DND-41 (cell line): Measurements from ENCODE around the gene PTPRD.

ENCODE experiments used
- CTCF ChIP-seq: IDR thresholded peaks from 2 replicates; pipeline ENCODE4 v1.5.1; 2012; ENCODE audit warnings: borderline replicate concordance, low read length, moderate library complexity, mild to moderate bottlenecking; ENCODE audit not compliant: poor library complexity, severe bottlenecking; ENCODE audit errors: extremely low read depth
- EZH2 ChIP-seq: IDR thresholded peaks from 3 replicates; pipeline ENCODE4 v1.6.1; 2012; ENCODE audit warnings: borderline replicate concordance, low read depth, mild to moderate bottlenecking, moderate library complexity, low read length, inconsistent platforms; ENCODE audit not compliant: severe bottlenecking

GRCh38 chr9:10052916-10053315 is 559.9 kb downstream of the PTPRD start:
- TF ChIP-seq CTCF: no peak
- TF ChIP-seq EZH2: no peak
